Measurements from ENCODE around the gene WDR93.

The WDR93 gene

GRCh38 chr15:89690276-89691218, at the start of gene WDR93, which contains the start of gene PEX11A:
Gene WDR93, plus strand, starts transcription at chr15:89690811. Its CDS starts 10,936 bp downstream, at chr15:89701747.
Gene PEX11A, minus strand, starts transcription at chr15:89690754. Its CDS starts 122 bp downstream, at chr15:89690632.
- DNase-seq (ENCODE audit: low spot score), result peak; percentile 89

- DNase-seq (ENCODE audit: low spot score), result no peak
These were observed 49.6 kb upstream of the WDR93 start for GRCh38 chr15:89641053-89641452.

- no peak for DNase-seq (ENCODE audit: low spot score)
These were observed 48.5 kb upstream of the WDR93 start for GRCh38 chr15:89642106-89642505.

- no peak for DNase-seq (ENCODE audit: low spot score)
These were observed 44.9 kb upstream of the WDR93 start for GRCh38 chr15:89645680-89646079.

GRCh38 chr15:89646416-89647141, 44.0 kb upstream of the WDR93 start:
- DNase-seq (ENCODE audit: low spot score), result no peak

- DNase-seq (ENCODE audit: low spot score), result peak; percentile 92
These were observed 43.3 kb upstream of the WDR93 start for GRCh38 chr15:89647191-89647851.

GRCh38 chr15:89648106-89649012, 42.3 kb upstream of the WDR93 start:
- DNase-seq (ENCODE audit: low spot score), result no peak

GRCh38 chr15:89649013-89649625, 41.5 kb upstream of the WDR93 start:
- no peak for DNase-seq (ENCODE audit: low spot score)

GRCh38 chr15:89649716-89650115, 40.9 kb upstream of the WDR93 start:
- no peak for DNase-seq (ENCODE audit: low spot score)

- no peak for DNase-seq (ENCODE audit: low spot score)
These were observed 38.5 kb upstream of the WDR93 start for GRCh38 chr15:89652131-89652530.

GRCh38 chr15:89652666-89653065, 37.9 kb upstream of the WDR93 start:
- no peak for DNase-seq (ENCODE audit: low spot score)

GRCh38 chr15:89653578-89653977, 37.0 kb upstream of the WDR93 start:
- DNase-seq (ENCODE audit: low spot score), result no peak

- DNase-seq (ENCODE audit: low spot score), result peak; percentile 68
These were observed 36.3 kb upstream of the WDR93 start for GRCh38 chr15:89654301-89654761.

GRCh38 chr15:89654847-89655805, 35.5 kb upstream of the WDR93 start, which contains the start of gene KIF7:
Gene KIF7, minus strand, starts transcription at chr15:89655467. Its CDS starts 2,537 bp downstream, at chr15:89652930.
- DNase-seq (ENCODE audit: low spot score), result peak; percentile 93

- DNase-seq (ENCODE audit: low spot score), result peak; percentile 60
These were observed 34.3 kb upstream of the WDR93 start for GRCh38 chr15:89656116-89656815.

GRCh38 chr15:89657686-89658200, 32.9 kb upstream of the WDR93 start:
- no peak for DNase-seq (ENCODE audit: low spot score)

GRCh38 chr15:89659295-89659694, 31.3 kb upstream of the WDR93 start:
- DNase-seq (ENCODE audit: low spot score), result no peak

- DNase-seq (ENCODE audit: low spot score), result no peak
These were observed 30.1 kb upstream of the WDR93 start for GRCh38 chr15:89660556-89660955.

Data from AG08396 (cell line).